Natural killer cell (primary cell): ENCODE results near the gene IFT43. TPM values are rescaled to one million over a fixed set of nuclear protein-coding genes. Genes with fewer than 3 reads are reported as not detected.

Experiments
- ATAC-seq, 3 donors: fragments of 150-1000 bp in 2 of 3; fragments of 200-7000 bp in 1 of 3; cut with Tn5 transposase; 1 replicate in 1 of 3; 2 replicates in 2 of 3; pipeline ENCODE4 v1.10.0; 2021; ENCODE audit warnings: mild to moderate bottlenecking in 2 of 3, moderate library complexity in 2 of 3
- DNase-seq, 2 donors: peaks; one replicate each; pipeline versions ENCODE4 v3.0.0 to v3.0.0-alpha.2; 2013 to 2021; ENCODE audit warnings: mixed read lengths in 1 of 2
- H3K27ac ChIP-seq: one replicate; pipeline ENCODE4 v1.5.1; 2013; ENCODE audit warnings: mild to moderate bottlenecking, low read length
- H3K27me3 ChIP-seq: one replicate; pipeline ENCODE4 v1.6.1; 2013; ENCODE audit warnings: low read length; ENCODE audit not compliant: control insufficient read depth, insufficient read depth
- H3K36me3 ChIP-seq: one replicate; pipeline ENCODE4 v1.6.1; 2013; ENCODE audit warnings: low read length; ENCODE audit not compliant: control insufficient read depth, insufficient read depth
- H3K4me1 ChIP-seq: one replicate; pipeline ENCODE4 v1.6.1; 2013; ENCODE audit warnings: low read length; ENCODE audit not compliant: control insufficient read depth, insufficient read depth
- H3K4me3 ChIP-seq: one replicate; pipeline ENCODE4 v1.5.1; 2013; ENCODE audit warnings: low read length
- H3K9me3 ChIP-seq: one replicate; pipeline ENCODE4 v1.6.1; 2013; ENCODE audit warnings: low read length; ENCODE audit not compliant: control insufficient read depth, insufficient read depth
- H3K27ac Mint-ChIP-seq, 2 donors: one replicate each; pipeline ENCODE4 v1.8.0; 2022; ENCODE audit warnings: mild to moderate bottlenecking in 2 of 2, mixed read lengths in 2 of 2, moderate library complexity in 1 of 2
- H3K27me3 Mint-ChIP-seq, 2 donors: one replicate each; pipeline ENCODE4 v1.8.0; 2022; ENCODE audit warnings: low read depth in 2 of 2, mixed read lengths in 2 of 2
- H3K36me3 Mint-ChIP-seq: one replicate; pipeline ENCODE4 v1.8.0; 2022; ENCODE audit warnings: mixed read lengths
- H3K4me1 Mint-ChIP-seq, 2 donors: one replicate each; pipeline ENCODE4 v1.8.0; 2022; ENCODE audit warnings: mixed read lengths in 2 of 2
- H3K4me3 Mint-ChIP-seq: one replicate; pipeline ENCODE4 v1.8.0; 2022; ENCODE audit warnings: mild to moderate bottlenecking, moderate library complexity, mixed read lengths
- H3K9me3 Mint-ChIP-seq, 2 donors: one replicate each; pipeline ENCODE4 v1.8.0; 2022; ENCODE audit warnings: mixed read lengths in 2 of 2
- WGBS: methylation state at CpG from one replicate; pipeline ENCODE4 v1.1.7; 2013; ENCODE audit warnings: missing lambda C conversion rate; ENCODE audit not compliant: insufficient coverage; 5-methylcytosine and 5-hydroxymethylcytosine counted together
- intact Hi-C: fragments of 100-400 bp; cut with micrococcal nuclease; formaldehyde crosslinking; loops from one replicate; pipeline ENCODE4 v1.14.2; 2022
- total RNA-seq, 4 donors: library from RNA; stranded (reverse); fragments of 120-200 nt in 1 of 4; gene quantifications; one replicate each; pipeline versions ENCODE4 v1.2.3 to v1.2.4, GENCODE V29; 2013 to 2022
- TF ChIP-seq, protein P1 (sequence below): fragments of 200-600 bp; IDR thresholded peaks from one replicate; pipeline ENCODE4 v1.8.0; 2022; ENCODE audit warnings: antibody characterized with exemption

The IFT43 gene
- total RNA-seq, 3 donors from 2014 or later (not counting 1 experiment from before 2014, with no cell fraction given), result 19.0 to 20.8 (median 20.7) TPM

DNA sequence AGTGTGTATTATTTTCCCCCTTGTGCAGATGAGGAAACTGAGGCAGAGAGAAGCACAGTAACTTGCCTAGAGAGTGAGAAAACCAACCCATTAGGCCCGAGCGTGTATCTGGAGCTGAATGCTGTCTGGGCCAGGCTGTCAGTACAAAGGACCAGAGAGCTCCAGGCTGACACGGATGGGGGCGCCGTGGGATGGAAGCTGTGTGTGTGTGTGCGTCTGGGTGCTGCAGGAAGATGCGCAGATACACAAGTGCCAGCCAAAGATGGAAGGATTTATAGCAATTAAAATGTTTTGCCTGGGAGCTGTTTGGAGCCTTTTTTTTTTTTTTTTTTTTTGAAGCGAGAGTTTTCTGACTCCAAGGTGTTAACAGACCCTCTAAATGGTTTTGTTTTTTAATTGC is 112.5 kb downstream of the IFT43 start:
- no peaks in the 10 kb centered on the region for H3K4me1 Mint-ChIP-seq
- H3K27ac Mint-ChIP-seq, result no peak overlapping the region
- TF ChIP-seq, protein P1, sequence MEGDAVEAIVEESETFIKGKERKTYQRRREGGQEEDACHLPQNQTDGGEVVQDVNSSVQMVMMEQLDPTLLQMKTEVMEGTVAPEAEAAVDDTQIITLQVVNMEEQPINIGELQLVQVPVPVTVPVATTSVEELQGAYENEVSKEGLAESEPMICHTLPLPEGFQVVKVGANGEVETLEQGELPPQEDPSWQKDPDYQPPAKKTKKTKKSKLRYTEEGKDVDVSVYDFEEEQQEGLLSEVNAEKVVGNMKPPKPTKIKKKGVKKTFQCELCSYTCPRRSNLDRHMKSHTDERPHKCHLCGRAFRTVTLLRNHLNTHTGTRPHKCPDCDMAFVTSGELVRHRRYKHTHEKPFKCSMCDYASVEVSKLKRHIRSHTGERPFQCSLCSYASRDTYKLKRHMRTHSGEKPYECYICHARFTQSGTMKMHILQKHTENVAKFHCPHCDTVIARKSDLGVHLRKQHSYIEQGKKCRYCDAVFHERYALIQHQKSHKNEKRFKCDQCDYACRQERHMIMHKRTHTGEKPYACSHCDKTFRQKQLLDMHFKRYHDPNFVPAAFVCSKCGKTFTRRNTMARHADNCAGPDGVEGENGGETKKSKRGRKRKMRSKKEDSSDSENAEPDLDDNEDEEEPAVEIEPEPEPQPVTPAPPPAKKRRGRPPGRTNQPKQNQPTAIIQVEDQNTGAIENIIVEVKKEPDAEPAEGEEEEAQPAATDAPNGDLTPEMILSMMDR, result no peak
- Histone ChIP-seq H3K9me3 (no peaks in the 10 kb centered on the region), H3K4me1 (no peaks in the 10 kb centered on the region), H3K4me3 (no peak overlapping the region), H3K27ac (no peak overlapping the region), H3K27me3 (no peaks in the 10 kb centered on the region), H3K36me3 (no peaks in the 10 kb centered on the region)
- ATAC-seq (no peak), DNase-seq (no peak)
- no peaks in the 10 kb centered on the region for H3K36me3 Mint-ChIP-seq
- H3K4me3 Mint-ChIP-seq, result no peak overlapping the region
- H3K27me3 Mint-ChIP-seq, result peaks cover 0 to 14% of the 10 kb centered on the region in 2 donors
- intact Hi-C loops, result no loop called here
- no peaks in the 10 kb centered on the region for H3K9me3 Mint-ChIP-seq
- 82% methylated on average over 7 of the region's 8 CpGs for WGBS

DNA sequence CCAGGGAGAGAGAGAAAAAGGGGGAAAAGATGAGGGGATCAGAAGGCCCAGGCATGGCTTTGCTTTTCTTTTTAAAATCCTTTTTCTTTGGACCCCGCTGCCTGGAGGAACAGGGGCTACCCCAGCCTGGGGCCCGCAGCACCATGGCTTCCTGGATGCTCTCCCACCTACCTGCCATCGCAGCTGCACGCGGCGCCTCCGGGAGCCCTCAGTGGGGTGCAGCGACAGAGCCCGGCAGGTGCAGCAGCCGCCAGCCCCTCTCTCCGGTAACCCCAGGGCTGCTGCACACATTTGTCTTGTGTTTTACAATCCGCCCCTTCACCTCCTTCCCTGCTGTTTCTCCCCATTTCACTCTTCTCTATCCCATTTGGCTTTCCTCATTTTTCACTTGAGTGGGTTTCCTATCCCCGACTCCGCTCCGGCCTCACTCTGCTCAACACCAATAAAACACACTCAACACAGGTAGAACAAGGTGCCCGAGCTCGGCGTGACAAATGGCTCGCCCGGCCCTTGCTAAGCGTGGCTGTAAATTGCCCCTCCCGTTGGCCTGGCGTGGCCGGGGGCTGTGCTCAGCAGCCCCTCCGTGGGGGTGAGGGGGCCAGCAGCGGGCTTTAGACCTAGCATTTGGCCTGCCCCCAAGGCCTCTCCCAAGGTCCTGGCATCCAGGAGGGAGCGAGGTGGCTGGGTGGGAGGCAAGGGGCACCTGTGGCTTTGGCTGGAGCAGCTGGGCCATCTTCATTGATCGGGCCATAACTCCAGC is 113.5 kb downstream of the IFT43 start:
- Mint-ChIP-seq H3K9me3 (no peaks in the 10 kb centered on the region), H3K27me3 (peaks cover 0 to 11% of the 10 kb centered on the region in 2 donors), H3K4me3 (no peak overlapping the region), H3K27ac (no peak overlapping the region), H3K36me3 (no peaks in the 10 kb centered on the region), H3K4me1 (no peaks in the 10 kb centered on the region)
- Histone ChIP-seq H3K4me3 (no peak overlapping the region), H3K9me3 (no peaks in the 10 kb centered on the region), H3K36me3 (no peaks in the 10 kb centered on the region), H3K4me1 (no peaks in the 10 kb centered on the region), H3K27me3 (no peaks in the 10 kb centered on the region), H3K27ac (no peak overlapping the region)
- intact Hi-C loops, result no loop called here
- TF ChIP-seq, protein P1, result no peak
- DNase-seq (no peak), ATAC-seq (no peak)
- 92% methylated on average over 28 of the region's 28 CpGs for WGBS

DNA sequence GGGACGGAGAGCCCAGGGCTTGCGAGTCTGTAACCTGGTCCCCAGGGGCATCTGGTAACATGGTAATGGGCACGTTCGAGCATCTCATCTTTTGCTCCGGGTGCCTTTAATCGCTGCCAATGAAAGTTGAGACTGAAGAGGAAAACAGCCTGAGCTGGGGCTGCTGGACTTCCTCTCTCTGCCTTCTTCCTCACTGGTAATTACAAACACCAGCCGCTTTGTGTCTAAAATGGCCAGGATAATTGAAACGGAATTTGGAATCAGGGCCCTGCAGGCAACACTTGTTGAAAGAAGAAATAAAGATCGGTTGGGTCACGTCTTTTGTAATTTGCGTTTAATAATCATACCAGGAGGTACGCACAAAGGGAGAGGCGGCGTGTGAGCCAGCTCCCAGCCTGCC is 114.7 kb downstream of the IFT43 start:
- Histone ChIP-seq H3K4me3 (no peak overlapping the region), H3K27me3 (no peaks in the 10 kb centered on the region), H3K27ac (no peak overlapping the region), H3K9me3 (no peaks in the 10 kb centered on the region), H3K36me3 (no peaks in the 10 kb centered on the region), H3K4me1 (no peaks in the 10 kb centered on the region)
- H3K4me3 Mint-ChIP-seq, result no peak overlapping the region
- no peaks in the 10 kb centered on the region for H3K4me1 Mint-ChIP-seq
- H3K27ac Mint-ChIP-seq, result no peak overlapping the region
- WGBS, result 76% methylated on average over 14 of the region's 14 CpGs
- ATAC-seq (no peak), DNase-seq (no peak)
- H3K9me3 Mint-ChIP-seq, result no peaks in the 10 kb centered on the region
- intact Hi-C loops, result no loop called here
- TF ChIP-seq, protein P1, result no peak
- H3K27me3 Mint-ChIP-seq, result peaks cover 0 to 11% of the 10 kb centered on the region in 2 donors
- H3K36me3 Mint-ChIP-seq, result no peaks in the 10 kb centered on the region
